ENCODE measurements around the gene MYO1B. TPM values are rescaled to one million over a fixed set of nuclear protein-coding genes. Genes with fewer than 3 reads are reported as not detected.

The MYO1B gene
- total and polyA plus RNA-seq, 12 donors: 8.7 to 32.4 (median 14.4) TPM

DNA sequence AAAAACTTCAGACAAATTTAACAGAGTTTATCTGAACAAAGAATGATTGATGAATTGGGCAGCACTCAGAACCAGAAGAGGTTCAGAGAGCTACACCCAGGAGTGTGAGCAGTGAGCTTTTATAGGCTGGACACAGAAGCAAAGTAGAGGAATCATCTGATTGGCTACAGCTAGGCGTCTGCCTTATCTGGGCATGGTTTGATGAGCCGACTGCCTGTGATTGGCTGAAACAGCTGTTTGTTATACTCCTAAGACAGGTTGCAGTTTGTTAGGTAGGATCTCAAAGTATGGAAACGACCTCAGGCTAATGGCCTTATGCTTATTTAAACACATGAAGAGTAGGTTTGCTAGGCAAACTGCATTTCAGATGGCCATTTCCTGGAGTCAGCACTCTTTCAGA lies 188.9 kb downstream of the MYO1B start:
- 84 to 87% methylated on average over 3 of the region's 3 CpGs for WGBS, 2 donors
- Histone ChIP-seq H3K4me3 (no peak overlapping the region), H3K4me1 (peaks cover 0 to 31% (median 0%) of the 10 kb centered on the region in 9 donors), H3K9me3 (peaks cover 0 to 12% (median 0%) of the 10 kb centered on the region in 11 donors), H3K36me3 (no peaks in the 10 kb centered on the region), H3K27ac (no peak overlapping the region), H3K27me3 (no peaks in the 10 kb centered on the region)
- DNase-seq (no peak), ATAC-seq (no peak)
- TF ChIP-seq, protein P1, sequence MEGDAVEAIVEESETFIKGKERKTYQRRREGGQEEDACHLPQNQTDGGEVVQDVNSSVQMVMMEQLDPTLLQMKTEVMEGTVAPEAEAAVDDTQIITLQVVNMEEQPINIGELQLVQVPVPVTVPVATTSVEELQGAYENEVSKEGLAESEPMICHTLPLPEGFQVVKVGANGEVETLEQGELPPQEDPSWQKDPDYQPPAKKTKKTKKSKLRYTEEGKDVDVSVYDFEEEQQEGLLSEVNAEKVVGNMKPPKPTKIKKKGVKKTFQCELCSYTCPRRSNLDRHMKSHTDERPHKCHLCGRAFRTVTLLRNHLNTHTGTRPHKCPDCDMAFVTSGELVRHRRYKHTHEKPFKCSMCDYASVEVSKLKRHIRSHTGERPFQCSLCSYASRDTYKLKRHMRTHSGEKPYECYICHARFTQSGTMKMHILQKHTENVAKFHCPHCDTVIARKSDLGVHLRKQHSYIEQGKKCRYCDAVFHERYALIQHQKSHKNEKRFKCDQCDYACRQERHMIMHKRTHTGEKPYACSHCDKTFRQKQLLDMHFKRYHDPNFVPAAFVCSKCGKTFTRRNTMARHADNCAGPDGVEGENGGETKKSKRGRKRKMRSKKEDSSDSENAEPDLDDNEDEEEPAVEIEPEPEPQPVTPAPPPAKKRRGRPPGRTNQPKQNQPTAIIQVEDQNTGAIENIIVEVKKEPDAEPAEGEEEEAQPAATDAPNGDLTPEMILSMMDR (IDR thresholded peaks at IDR 0.05): no peak
- intact Hi-C loops (cut with DNase I): no loop called here

DNA sequence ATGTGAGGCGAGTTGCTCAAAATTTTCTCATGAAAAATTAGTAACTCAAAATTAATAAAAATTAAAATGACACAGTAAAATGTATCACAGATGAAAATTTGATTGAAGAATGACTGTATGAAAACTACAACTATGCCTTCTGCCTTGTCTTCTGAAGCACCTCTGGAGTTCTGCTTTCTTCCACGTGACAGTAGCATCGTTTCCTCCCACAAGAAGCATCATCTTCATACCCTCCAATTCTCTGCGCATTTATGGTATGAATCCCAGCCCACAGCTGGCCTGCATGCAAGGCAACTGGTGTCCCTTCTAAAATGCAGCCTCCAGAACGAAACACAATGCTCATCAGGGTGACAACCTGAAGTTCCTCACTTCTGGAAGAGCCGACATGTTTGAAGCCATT lies 189.9 kb downstream of the MYO1B start:
- no peak for DNase-seq
- Histone ChIP-seq H3K27me3 (no peaks in the 10 kb centered on the region), H3K4me3 (no peak overlapping the region), H3K36me3 (no peaks in the 10 kb centered on the region), H3K27ac (no peak overlapping the region), H3K9me3 (peaks cover 0 to 5% (median 0%) of the 10 kb centered on the region in 11 donors), H3K4me1 (peaks cover 0 to 31% (median 0%) of the 10 kb centered on the region in 9 donors)
- intact Hi-C loops (cut with DNase I): no loop called here
- no peak for ATAC-seq
- TF ChIP-seq, protein P1 (IDR thresholded peaks at IDR 0.05): no peak
- 86 to 92% methylated on average over 6 of the region's 6 CpGs for WGBS, 2 donors

DNA sequence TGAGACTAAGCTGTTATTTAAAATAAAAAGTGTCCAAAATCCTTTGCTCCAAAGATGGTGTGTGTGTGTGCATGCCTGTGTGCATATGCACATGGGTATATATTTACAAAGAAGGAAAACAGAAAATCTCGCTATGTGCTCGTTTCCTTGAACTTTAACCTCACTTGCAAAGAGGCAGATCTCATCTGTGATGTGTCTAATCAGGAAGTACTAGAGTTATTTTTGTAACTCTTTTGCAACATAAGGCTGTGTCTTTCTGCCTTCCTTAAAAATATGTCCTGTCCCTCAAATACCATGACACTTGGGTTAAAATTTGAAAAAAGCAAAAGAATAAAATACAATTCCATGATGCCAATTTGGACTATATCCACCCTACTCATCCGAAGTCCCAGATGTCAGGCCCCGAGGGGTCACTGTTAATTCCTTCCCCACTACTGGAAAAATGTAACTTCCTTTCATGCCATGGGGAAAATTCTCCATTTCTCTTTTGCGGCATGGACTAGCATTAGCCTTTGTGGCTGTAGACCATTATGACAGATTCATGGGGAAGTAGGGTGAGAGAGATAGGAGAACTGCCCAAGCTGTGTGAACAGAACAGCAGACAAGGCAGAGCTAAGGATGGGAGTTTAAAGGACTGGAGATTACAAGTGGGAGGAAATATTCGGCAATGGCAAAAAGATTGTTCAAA lies 191.3 kb downstream of the MYO1B start:
- TF ChIP-seq, protein P1 (IDR thresholded peaks at IDR 0.05): no peak
- Histone ChIP-seq H3K4me1 (peaks cover 0 to 31% (median 0%) of the 10 kb centered on the region in 9 donors), H3K27me3 (no peaks in the 10 kb centered on the region), H3K9me3 (peaks cover 0 to 5% (median 0%) of the 10 kb centered on the region in 11 donors), H3K4me3 (no peak overlapping the region), H3K27ac (peak overlapping the region in 7 of 10 donors; percentile 5 to 68 (median 43)), H3K36me3 (no peaks in the 10 kb centered on the region)
- 57 to 65% methylated on average over 6 of the region's 6 CpGs for WGBS, 2 donors
- ATAC-seq (peak in 4 of 8 donors; percentile 38 to 64 (median 54)), DNase-seq (no peak)
- intact Hi-C loops (cut with DNase I): no loop called here

DNA sequence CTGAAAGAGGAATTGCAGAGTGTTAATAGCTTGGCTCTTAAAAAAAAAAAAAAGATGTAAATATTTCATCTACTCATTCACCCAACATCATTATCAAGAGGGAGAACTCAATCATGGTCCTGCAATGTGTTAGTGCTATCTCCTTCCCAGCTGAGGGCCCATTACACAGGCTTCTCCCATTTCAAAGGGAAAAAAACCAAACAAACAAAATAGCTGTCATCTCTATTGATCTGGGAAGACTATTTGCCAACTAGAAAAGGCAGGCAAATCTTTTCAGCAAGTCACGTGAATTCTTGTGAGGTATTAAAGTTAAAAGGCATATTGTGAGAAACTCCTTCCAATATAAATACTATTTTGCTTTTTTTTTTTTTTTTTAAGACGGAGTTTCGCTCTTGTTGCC lies 194.3 kb downstream of the MYO1B start:
- H3K9me3 ChIP-seq: no peaks in the 10 kb centered on the region
- no peaks in the 10 kb centered on the region for H3K27me3 ChIP-seq
- no peak for ATAC-seq
- H3K27ac ChIP-seq: no peak overlapping the region
- TF ChIP-seq, protein P1 (IDR thresholded peaks at IDR 0.05): no peak
- no peaks in the 10 kb centered on the region for H3K36me3 ChIP-seq
- no peak for DNase-seq
- H3K4me1 ChIP-seq: peaks cover 0 to 31% (median 0%) of the 10 kb centered on the region in 9 donors
- WGBS, 2 donors: 89 to 93% methylated on average over 3 of the region's 3 CpGs
- intact Hi-C loops (cut with DNase I): no loop called here
- no peak overlapping the region for H3K4me3 ChIP-seq
